ENCODE data around the gene LRBA.
"Not testable (repeated sequence)": the region's sequence is repeated elsewhere in the genome, so short reads cannot be mapped to it uniquely, and the experiment has no call there.

The LRBA gene

DNA sequence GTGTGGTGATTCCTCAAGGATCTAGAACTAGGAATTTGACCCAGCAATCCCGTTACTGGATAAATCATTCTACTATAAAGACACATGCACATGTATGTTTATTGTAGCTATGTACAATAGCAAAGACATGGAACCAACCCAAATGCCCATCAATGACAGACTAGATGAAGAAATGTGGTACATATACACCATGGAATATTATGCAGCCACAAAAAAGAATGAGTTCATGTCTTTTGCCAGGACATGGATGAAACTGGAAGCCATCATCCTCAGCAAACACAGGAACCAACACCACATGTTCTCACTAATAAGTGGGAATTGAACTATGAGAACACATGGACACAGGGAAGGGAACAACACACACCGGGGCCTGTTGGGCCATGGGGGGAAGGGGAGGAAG lies 450.1 kb downstream of the LRBA start:
- DNase-seq (ENCODE audit: low read depth) = not testable (repeated sequence)

DNA sequence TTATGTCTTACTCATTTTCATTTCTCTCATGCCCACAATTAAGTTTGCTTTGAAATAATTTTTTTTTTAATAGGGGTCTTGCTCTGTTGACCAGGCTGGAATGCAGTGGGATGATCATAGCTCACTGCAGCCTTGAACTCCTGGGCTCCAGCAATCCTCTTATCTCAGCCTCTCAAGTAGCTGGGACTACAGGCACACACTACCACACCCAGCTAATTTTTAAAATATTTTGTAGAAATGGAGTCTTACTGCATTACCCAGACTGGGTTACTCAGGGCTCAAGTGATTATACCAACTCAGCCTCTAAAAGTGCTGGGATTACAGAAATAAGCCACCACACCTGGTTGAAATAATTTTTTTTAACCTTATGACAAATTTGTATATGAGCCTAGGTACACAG lies 452.3 kb downstream of the LRBA start:
- no peak for DNase-seq (ENCODE audit: low read depth)

GRCh38 chr4:150562250-150562649 lies 452.8 kb downstream of the LRBA start:
- no peak for DNase-seq (ENCODE audit: low read depth)

- no peak for DNase-seq (ENCODE audit: low read depth)
Observed at GRCh38 chr4:150561143-150561737, 453.8 kb downstream of the LRBA start.

- DNase-seq (ENCODE audit: low read depth) = not testable (repeated sequence)
Observed at GRCh38 chr4:150557811-150558210, 457.3 kb downstream of the LRBA start.

DNA sequence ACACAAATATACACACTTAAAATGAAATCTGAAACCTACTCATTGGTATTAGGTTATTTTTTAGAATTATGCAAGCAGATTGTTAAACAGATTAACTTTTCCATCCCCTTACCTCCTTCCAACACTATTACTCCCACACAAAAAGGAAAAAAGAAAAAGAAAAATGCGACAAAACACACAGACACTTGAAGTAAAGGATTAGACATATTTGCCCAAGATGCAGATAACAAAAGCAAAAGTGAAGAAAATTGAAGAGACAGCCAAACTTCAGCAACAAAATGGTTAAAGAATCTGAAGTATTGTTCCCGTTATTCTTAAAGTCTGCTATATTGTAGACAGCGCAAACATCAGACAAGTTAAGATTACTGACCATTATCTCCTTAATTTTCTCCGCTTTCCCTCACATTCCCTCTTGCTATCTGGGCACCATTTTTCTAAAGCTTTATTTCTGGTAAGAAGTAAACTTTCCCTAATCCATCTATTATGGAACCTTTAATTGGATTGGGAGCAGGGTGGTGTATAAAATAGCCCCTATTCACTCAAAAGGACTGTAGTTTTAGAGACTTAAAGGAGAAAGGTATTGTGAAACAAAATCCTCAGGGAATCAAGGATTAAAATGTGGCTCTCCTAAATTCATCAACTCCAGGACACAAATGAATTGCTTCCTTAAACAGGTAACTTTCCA lies 467.8 kb downstream of the LRBA start:
- DNase-seq (ENCODE audit: low read depth) = no peak

DNA sequence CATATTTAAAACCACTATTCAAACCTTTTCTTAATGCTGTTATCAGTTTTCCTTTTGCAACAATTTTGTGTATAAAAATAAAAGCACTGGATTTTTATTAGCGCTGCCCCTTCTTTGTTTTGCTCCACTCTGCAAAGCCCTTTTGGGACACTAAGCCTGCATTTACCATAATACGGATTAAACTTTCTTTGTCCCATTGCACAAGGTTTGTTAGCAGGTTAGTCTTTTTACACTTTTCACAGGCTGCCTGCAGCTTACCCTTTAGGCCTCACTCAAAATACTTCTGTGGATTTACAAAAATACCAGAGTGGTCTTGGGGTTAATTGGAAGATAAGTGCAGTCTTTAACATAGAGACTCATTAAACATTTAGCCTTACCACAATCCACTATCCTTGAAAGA lies 468.8 kb downstream of the LRBA start:
- no peak for DNase-seq (ENCODE audit: low read depth)

GRCh38 chr4:150543042-150543441 lies 472.0 kb downstream of the LRBA start:
- no peak for DNase-seq (ENCODE audit: low read depth)

- DNase-seq (ENCODE audit: low read depth) = no peak
Observed at GRCh38 chr4:150541681-150542080, 473.4 kb downstream of the LRBA start.

DNA sequence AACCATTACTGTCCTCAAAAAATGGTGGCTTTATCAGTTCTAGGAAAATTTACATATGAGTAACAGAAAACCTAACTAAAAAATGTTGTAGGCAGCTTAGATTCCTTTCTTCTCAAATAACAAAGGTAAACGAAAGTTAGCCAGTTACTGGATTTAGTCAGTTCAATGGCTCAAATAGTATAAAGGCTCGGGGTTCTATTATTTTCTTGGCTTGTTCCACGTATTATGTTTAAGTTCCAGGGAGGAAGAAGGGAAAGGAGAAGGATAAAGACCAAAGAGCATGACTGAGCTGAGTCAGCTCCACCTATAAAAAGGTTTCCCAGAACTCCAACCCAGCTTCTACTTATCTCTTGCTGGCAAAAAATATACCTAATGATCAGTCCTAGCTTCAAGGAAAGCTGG lies 474.1 kb downstream of the LRBA start:
- DNase-seq (ENCODE audit: low read depth) = no peak

GRCh38 chr4:150540536-150540935 lies 474.5 kb downstream of the LRBA start:
- no peak for DNase-seq (ENCODE audit: low read depth)

DNA sequence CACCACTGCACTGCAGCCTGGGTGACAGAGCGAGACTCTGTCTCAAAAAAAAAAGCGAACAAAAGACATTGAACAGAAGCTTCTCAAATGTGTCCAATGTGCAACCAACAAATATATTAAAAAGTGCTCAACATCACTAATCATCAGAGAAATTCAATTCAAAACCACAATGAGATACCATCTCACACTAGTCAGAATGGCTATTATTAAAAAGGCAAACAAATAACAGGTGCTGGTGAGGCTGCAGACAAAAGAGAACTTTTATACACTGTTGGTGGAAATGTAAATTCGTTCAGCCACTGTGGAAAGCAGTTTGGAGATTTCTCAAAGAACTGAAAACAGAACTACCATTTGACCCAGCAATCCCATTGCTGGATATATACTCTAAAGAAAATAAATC lies 477.2 kb downstream of the LRBA start:
- not testable (repeated sequence) for DNase-seq (ENCODE audit: low read depth)

GRCh38 chr4:150534818-150535217 lies 480.3 kb downstream of the LRBA start:
- DNase-seq (ENCODE audit: low read depth) = no peak

- DNase-seq (ENCODE audit: low read depth) = no peak
Observed at GRCh38 chr4:150533673-150534072, 481.4 kb downstream of the LRBA start.

- no peak for DNase-seq (ENCODE audit: low read depth)
Observed at GRCh38 chr4:150525321-150525868, 489.7 kb downstream of the LRBA start.

GRCh38 chr4:150518559-150518958 lies 496.5 kb downstream of the LRBA start:
- no peak for DNase-seq (ENCODE audit: low read depth)

DNA sequence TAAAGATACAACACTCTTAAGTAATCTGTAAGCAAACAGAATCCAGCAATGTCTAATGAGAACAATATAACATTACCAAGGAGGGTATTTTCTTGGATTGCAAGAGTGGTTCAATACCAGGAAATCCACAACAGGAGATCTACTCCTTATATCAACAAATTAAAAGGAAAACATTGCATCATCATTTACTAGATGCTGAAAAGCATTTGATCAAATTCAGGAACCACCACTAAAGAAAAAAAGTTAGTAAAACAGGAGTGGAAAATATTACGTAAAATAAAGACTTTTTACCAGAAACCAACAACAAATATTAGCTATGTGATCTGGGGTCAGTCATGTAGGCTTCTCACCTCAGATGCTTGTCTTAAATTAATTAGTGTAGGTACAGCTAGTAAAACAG lies 499.9 kb downstream of the LRBA start:
- no peak for DNase-seq (ENCODE audit: low read depth)

DNA sequence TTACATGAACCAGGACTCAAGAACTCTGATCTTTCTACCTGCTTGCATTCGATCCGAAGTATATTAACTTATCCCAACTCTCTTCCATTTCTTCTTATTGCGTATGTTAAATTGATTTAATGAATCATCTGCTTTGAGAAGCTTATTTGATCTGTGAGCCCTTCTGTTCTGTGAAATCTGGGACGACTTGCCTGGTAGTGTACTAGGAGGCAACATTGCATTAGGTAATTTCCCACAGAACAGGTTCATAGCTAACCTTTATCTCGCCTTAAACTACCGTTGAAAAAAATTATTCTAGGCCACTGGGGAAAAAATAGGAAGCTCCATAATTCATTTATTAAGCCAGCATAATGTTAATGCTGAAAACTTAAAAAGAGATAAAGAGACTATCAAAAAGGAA lies 500.4 kb downstream of the LRBA start:
- DNase-seq (ENCODE audit: low read depth) = no peak

GRCh38 chr4:150510176-150510865 lies 504.8 kb downstream of the LRBA start:
- no peak for DNase-seq (ENCODE audit: low read depth)

- DNase-seq (ENCODE audit: low read depth) = not testable (repeated sequence)
Observed at GRCh38 chr4:150507656-150508055, 507.4 kb downstream of the LRBA start.

DNA sequence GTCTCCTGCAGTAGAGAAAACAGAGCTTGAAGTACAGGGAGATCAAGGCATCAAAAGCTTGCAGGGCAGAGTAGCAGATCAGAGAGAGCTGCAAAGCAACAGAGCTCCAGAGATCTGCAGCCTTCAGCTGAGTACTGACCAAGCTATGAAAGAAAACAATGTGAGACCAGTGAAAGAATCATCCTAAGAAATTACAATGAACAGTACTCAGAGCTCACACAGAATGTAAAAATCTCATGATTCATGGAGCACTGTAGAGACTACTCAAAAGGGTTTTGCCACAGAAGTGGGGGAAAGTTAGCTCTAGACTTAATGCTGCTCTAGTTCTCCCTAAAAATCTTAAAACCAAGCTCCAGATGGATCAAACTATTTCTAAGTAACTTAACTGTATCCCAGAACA lies 513.1 kb downstream of the LRBA start:
- no peak for DNase-seq (ENCODE audit: low read depth)

GRCh38 chr4:150501009-150501727 lies 513.9 kb downstream of the LRBA start:
- DNase-seq (ENCODE audit: low read depth) = no peak

DNA sequence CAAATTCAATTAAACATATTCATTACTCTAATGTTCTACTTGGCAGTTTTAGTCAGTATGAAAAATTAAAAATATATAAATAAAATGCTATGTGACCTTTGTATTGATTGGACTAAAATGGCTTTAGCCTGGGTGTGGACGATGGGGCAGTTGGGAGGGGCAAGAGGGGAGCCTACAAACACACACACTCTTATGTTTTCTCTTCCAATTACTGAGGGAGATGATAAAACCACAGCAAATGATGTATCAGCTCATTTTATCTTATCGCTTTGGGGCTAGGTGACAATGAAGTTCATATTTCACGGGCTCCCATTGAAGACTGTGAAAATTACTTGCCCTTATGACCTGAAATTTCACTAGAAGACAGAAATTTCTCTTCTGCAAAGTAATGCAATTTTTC lies 517.5 kb downstream of the LRBA start:
- no peak for DNase-seq (ENCODE audit: low read depth)

All from CMK (cell line).